H9 (cell line): ENCODE measurements around the gene TTC9. TPM values are rescaled to one million over a fixed set of nuclear protein-coding genes. Genes with fewer than 3 reads are reported as not detected.
A peak's percentile ranks its signal among the peaks of the same experiment; 100 is the strongest.

Experiments
- DNase-seq: peaks from one replicate; pipeline ENCODE4 v3.0.0-alpha.2; 2017
- H2AFZ ChIP-seq: one replicate; pipeline ENCODE4 v1.6.1; 2013; ENCODE audit warnings: mild to moderate bottlenecking, low read length, control low read depth, moderate library complexity
- H2AK5ac ChIP-seq: 2 replicates; pipeline ENCODE4 v1.6.1; 2013; ENCODE audit warnings: low read length, control low read depth, mixed read lengths; ENCODE audit not compliant: insufficient read length
- H2BK120ac ChIP-seq: one replicate; pipeline ENCODE4 v1.6.1; 2013; ENCODE audit warnings: low read depth, mild to moderate bottlenecking, low read length, control low read depth, inconsistent platforms; ENCODE audit not compliant: poor library complexity, severe bottlenecking
- H2BK12ac ChIP-seq: 2 replicates; pipeline ENCODE4 v1.6.1; 2013; ENCODE audit warnings: low read length, control low read depth, mixed read lengths, low read depth; ENCODE audit not compliant: insufficient read length
- H2BK15ac ChIP-seq: 2 replicates; pipeline ENCODE4 v1.6.1; 2013; ENCODE audit warnings: low read depth, low read length, control low read depth
- H2BK20ac ChIP-seq: one replicate; pipeline ENCODE4 v1.6.1; 2013; ENCODE audit warnings: low read depth, mild to moderate bottlenecking, low read length, control low read depth, inconsistent platforms; ENCODE audit not compliant: poor library complexity, severe bottlenecking
- H2BK5ac ChIP-seq: 2 replicates; pipeline ENCODE4 v1.6.1; 2013; ENCODE audit warnings: low read length, control low read depth, mixed read lengths; ENCODE audit not compliant: insufficient read length
- H3K14ac ChIP-seq: 2 replicates; pipeline ENCODE4 v1.6.1; 2013; ENCODE audit warnings: low read length, control low read depth; ENCODE audit not compliant: insufficient read depth
- H3K18ac ChIP-seq: 2 replicates; pipeline ENCODE4 v1.6.1; 2013; ENCODE audit warnings: low read depth, mild to moderate bottlenecking, mixed read lengths, low read length, control low read depth; ENCODE audit not compliant: insufficient read length
- H3K23ac ChIP-seq: 2 replicates; pipeline ENCODE4 v1.6.1; 2013; ENCODE audit warnings: low read length, control low read depth, mixed read lengths, low read depth; ENCODE audit not compliant: insufficient read length
- H3K23me2 ChIP-seq: 2 replicates; pipeline ENCODE4 v1.6.1; 2013; ENCODE audit warnings: low read depth, mild to moderate bottlenecking, mixed read lengths, low read length, control low read depth; ENCODE audit not compliant: insufficient read length, poor library complexity, severe bottlenecking
- H3K27ac ChIP-seq: 2 replicates; pipeline ENCODE4 v1.5.1; 2013; ENCODE audit warnings: low read length, control low read depth, mixed read lengths, low read depth; ENCODE audit not compliant: insufficient read length
- H3K27me3 ChIP-seq: 2 replicates; pipeline ENCODE4 v1.6.1; 2013; ENCODE audit warnings: low read length, control low read depth, inconsistent platforms; ENCODE audit not compliant: insufficient read depth
- H3K4ac ChIP-seq: 2 replicates; pipeline ENCODE4 v1.6.1; 2013; ENCODE audit warnings: low read depth, mild to moderate bottlenecking, control low read depth, inconsistent platforms, low read length, moderate library complexity
- H3K4me1 ChIP-seq: 2 replicates; pipeline ENCODE4 v1.6.1; 2013; ENCODE audit warnings: low read length, control low read depth, inconsistent platforms; ENCODE audit not compliant: insufficient read depth
- H3K4me2 ChIP-seq: 2 replicates; pipeline ENCODE4 v1.6.1; 2013; ENCODE audit warnings: low read length, control low read depth, mixed read lengths; ENCODE audit not compliant: insufficient read length, insufficient read depth
- H3K56ac ChIP-seq: 2 replicates; pipeline ENCODE4 v1.6.1; 2013; ENCODE audit warnings: low read depth, mild to moderate bottlenecking, mixed read lengths, low read length, control low read depth; ENCODE audit not compliant: insufficient read length
- H3K79me1 ChIP-seq: 2 replicates; pipeline ENCODE4 v1.6.1; 2013; ENCODE audit warnings: low read depth, mild to moderate bottlenecking, moderate library complexity, low read length, control low read depth, inconsistent platforms; ENCODE audit not compliant: insufficient read depth, poor library complexity, severe bottlenecking
- H3K79me2 ChIP-seq: 2 replicates; pipeline ENCODE4 v1.6.1; 2013; ENCODE audit warnings: low read length, control low read depth, inconsistent platforms; ENCODE audit not compliant: insufficient read depth
- H3K9ac ChIP-seq: 2 replicates; pipeline ENCODE4 v1.6.1; 2013; ENCODE audit warnings: low read length, control low read depth, mixed read lengths; ENCODE audit not compliant: insufficient read length; ENCODE audit errors: extremely low read depth
- H3K9me3 ChIP-seq: one replicate; pipeline ENCODE4 v1.6.1; 2013; ENCODE audit warnings: low read depth, low read length, inconsistent platforms; ENCODE audit not compliant: control insufficient read depth
- H3T11ph ChIP-seq: one replicate; pipeline ENCODE4 v1.6.1; 2013; ENCODE audit warnings: mild to moderate bottlenecking, low read length, control low read depth, inconsistent platforms
- H4K20me1 ChIP-seq: one replicate; pipeline ENCODE4 v1.6.1; 2013; ENCODE audit not compliant: control insufficient read depth, insufficient read length, insufficient read depth
- H4K5ac ChIP-seq: 2 replicates; pipeline ENCODE4 v1.6.1; 2013; ENCODE audit warnings: low read depth, mild to moderate bottlenecking, mixed read lengths, low read length, control low read depth; ENCODE audit not compliant: insufficient read length
- H4K8ac ChIP-seq: replicated peaks from 2 replicates; pipeline ENCODE4 v1.6.1; 2013; ENCODE audit warnings: low read length, control low read depth, mixed read lengths, low read depth; ENCODE audit not compliant: insufficient read length
- H4K91ac ChIP-seq: 2 replicates; pipeline ENCODE4 v1.6.1; 2013; ENCODE audit warnings: low read depth, mild to moderate bottlenecking, moderate library complexity, mixed read lengths, low read length, control low read depth; ENCODE audit not compliant: insufficient read length
- H3K27ac Mint-ChIP-seq, 3 experiments: 2 replicates in 2 of 3; 3 replicates in 1 of 3; pipeline ENCODE4 v1.8.0; 2020 to 2021; ENCODE audit warnings: mixed read lengths in 3 of 3, mild to moderate bottlenecking in 1 of 3, moderate library complexity in 1 of 3
- H3K27me3 Mint-ChIP-seq: 2 replicates; pipeline ENCODE4 v1.8.0; 2021; ENCODE audit warnings: low read depth, mild to moderate bottlenecking, moderate library complexity, mixed read lengths
- H3K36me3 Mint-ChIP-seq, 3 experiments: 2 replicates in 2 of 3; 3 replicates in 1 of 3; pipeline ENCODE4 v1.8.0; 2020 to 2021; ENCODE audit warnings: low read depth in 3 of 3, mixed read lengths in 3 of 3; ENCODE audit not compliant: insufficient read depth in 1 of 3
- H3K4me1 Mint-ChIP-seq, 2 experiments: 2 replicates each; pipeline ENCODE4 v1.8.0; 2020; ENCODE audit warnings: mixed read lengths in 2 of 2
- H3K4me3 Mint-ChIP-seq, 2 experiments: 2 replicates in 1 of 2; 3 replicates in 1 of 2; pipeline ENCODE4 v1.8.0; 2020 to 2021; ENCODE audit warnings: mild to moderate bottlenecking in 2 of 2, mixed read lengths in 2 of 2, moderate library complexity in 1 of 2
- H3K9me3 Mint-ChIP-seq, 2 experiments: 2 replicates in 1 of 2; 3 replicates in 1 of 2; pipeline ENCODE4 v1.8.0; 2020; ENCODE audit warnings: mild to moderate bottlenecking in 2 of 2, mixed read lengths in 2 of 2, moderate library complexity in 1 of 2
- WGBS: extraction: QIAGEN DNeasy Blood & Tissue Kit; methylation state at CpG from one replicate; pipeline ENCODE4 v1.1.7; 2013; ENCODE audit warnings: missing lambda C conversion rate, low lambda C conversion rate, mixed read lengths; ENCODE audit not compliant: insufficient read length; ENCODE audit errors: extremely low coverage; 5-methylcytosine and 5-hydroxymethylcytosine counted together
- total RNA-seq: library from RNA; stranded (reverse); gene quantifications from 2 replicates; pipeline ENCODE4 v1.2.1, GENCODE V29; 2021
- TF ChIP-seq, protein P1 (sequence below): fragments of 200-600 bp; sonication (generic); conservative IDR thresholded peaks from 3 replicates; pipeline ENCODE4 v1.8.0; 2021; ENCODE audit warnings: antibody characterized with exemption, mild to moderate bottlenecking

TTC9 gene
- total RNA-seq, 1 experiment from 2014 or later: 17.4 TPM

GRCh38 chr14:70658899-70659298 is 17.2 kb downstream of the TTC9 start:
- Histone ChIP-seq H3K27ac (no peak overlapping the region), H3K56ac (no peak overlapping the region), H2BK12ac (no peak overlapping the region), H3K23ac (no peak overlapping the region), H4K91ac (no peak overlapping the region), H3K23me2 (no peaks in the 10 kb centered on the region), H2BK20ac (no peak overlapping the region), H3K9me3 (no peaks in the 10 kb centered on the region), H2BK120ac (no peak overlapping the region), H3K18ac (no peak overlapping the region), H3K79me1 (no peaks in the 10 kb centered on the region), H3K9ac (no peak overlapping the region), H3K4ac (no peak overlapping the region), H4K20me1 (no peaks in the 10 kb centered on the region), H2AK5ac (no peak overlapping the region), H2AFZ (no peak overlapping the region), H3K4me2 (no peak overlapping the region), H2BK15ac (no peak overlapping the region), H4K8ac (no peak overlapping the region), H3K14ac (no peak overlapping the region), H3K4me1 (peaks cover 36% of the 10 kb centered on the region), H3T11ph (no peak overlapping the region), H3K79me2 (peaks cover 16% of the 10 kb centered on the region; the same call in 1 of the 2 replicates), H3K27me3 (no peaks in the 10 kb centered on the region), H4K5ac (no peak overlapping the region), H2BK5ac (no peak overlapping the region)
- Mint-ChIP-seq H3K36me3 (peaks cover 18 to 28% (median 26%) of the 10 kb centered on the region in 3 experiments; a peak in 6 of 7 replicates), H3K9me3 (no peaks in the 10 kb centered on the region), H3K4me3 (no peak overlapping the region), H3K4me1 (peaks cover 65 to 80% of the 10 kb centered on the region in 2 experiments), H3K27me3 (no peaks in the 10 kb centered on the region), H3K27ac (peak overlapping the region in 1 of 3 experiments; percentile 72; a peak in 4 of 7 replicates)
- TF ChIP-seq, protein P1, sequence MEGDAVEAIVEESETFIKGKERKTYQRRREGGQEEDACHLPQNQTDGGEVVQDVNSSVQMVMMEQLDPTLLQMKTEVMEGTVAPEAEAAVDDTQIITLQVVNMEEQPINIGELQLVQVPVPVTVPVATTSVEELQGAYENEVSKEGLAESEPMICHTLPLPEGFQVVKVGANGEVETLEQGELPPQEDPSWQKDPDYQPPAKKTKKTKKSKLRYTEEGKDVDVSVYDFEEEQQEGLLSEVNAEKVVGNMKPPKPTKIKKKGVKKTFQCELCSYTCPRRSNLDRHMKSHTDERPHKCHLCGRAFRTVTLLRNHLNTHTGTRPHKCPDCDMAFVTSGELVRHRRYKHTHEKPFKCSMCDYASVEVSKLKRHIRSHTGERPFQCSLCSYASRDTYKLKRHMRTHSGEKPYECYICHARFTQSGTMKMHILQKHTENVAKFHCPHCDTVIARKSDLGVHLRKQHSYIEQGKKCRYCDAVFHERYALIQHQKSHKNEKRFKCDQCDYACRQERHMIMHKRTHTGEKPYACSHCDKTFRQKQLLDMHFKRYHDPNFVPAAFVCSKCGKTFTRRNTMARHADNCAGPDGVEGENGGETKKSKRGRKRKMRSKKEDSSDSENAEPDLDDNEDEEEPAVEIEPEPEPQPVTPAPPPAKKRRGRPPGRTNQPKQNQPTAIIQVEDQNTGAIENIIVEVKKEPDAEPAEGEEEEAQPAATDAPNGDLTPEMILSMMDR: no peak
- no peak for DNase-seq
- no CpG with 5 or more reads among the region's 4 CpGs for WGBS
